HG03108 (cell line): ENCODE data around the gene CNTN6.

Experiments
- ATAC-seq: cut with Tn5 transposase; IDR thresholded peaks from one replicate; pipeline ENCODE4 v1.9.1; 2021; ENCODE audit warnings: moderate library complexity; ENCODE audit not compliant: unreplicated experiment

CNTN6 gene

GRCh38 chr3:1092771-1093170, at the start of gene CNTN6:
CNTN6 (plus strand) TSS chr3:1093024; CDS start chr3:1148009, 54,985 bp downstream.
- no peak for ATAC-seq

DNA sequence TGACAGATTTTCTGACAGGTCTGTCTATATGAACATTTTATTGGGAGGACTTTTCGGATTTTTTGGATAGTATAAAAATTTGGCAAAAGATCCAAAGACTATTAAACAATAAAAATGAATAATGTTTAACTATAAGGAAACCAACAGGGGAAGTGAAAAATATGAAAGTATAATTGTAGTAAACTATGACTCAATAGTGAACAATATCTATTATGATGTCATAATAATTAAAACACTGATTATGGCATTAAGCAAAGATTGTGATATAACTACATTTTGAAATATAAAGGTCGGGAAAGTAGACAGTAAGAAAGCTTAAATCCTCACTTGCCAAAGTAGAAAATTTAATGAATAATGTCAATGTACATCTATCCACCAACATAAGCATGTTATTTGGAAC, 44.3 kb upstream of the CNTN6 start:
- ATAC-seq = no peak

GRCh38 chr3:1055870-1056269, 37.0 kb upstream of the CNTN6 start:
- no peak for ATAC-seq

DNA sequence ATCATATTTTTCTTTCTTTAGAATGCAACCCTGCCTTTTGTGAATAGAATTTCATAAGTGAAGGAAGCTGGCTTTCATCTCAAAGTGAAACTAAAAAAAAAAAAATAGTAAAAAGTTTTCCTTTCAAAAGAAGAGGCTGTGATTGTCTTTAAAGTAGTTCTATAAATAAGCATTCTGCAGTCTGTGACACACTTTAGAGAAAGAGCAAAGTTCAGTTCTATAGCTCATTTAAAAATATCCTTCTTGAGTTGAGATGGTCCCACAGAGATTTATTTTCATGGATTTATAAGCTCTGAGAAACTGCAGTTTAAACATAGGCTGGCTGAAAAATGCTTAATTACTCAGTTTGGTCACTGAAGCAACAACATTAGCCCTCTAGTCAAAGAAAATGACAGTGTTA, 36.1 kb upstream of the CNTN6 start:
- ATAC-seq = no peak

- ATAC-seq = no peak
Measured at GRCh38 chr3:1057436-1057835, 35.4 kb upstream of the CNTN6 start.

DNA sequence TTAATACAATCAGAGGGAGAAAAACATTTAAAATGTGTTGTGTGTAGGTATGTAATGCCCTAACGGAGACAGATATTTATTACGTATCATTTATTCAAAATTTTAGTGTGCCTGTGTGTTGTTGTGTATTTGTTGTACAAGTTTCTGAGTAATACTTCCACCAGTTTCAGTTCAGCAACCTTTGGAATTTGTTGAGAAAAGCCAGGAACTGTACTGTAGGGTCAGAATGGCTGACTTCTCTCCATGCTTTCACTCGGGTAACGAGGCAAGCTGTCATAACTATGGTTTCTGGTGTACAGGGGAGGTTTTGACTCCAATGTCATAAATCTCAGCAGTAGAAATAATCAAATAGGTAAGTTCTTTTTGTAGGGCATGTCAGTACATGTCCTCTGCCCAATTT, 23.8 kb upstream of the CNTN6 start:
- no peak for ATAC-seq

GRCh38 chr3:1072041-1072440, 20.8 kb upstream of the CNTN6 start:
- ATAC-seq = no peak

GRCh38 chr3:1079662-1080061, 13.2 kb upstream of the CNTN6 start:
- no peak for ATAC-seq

DNA sequence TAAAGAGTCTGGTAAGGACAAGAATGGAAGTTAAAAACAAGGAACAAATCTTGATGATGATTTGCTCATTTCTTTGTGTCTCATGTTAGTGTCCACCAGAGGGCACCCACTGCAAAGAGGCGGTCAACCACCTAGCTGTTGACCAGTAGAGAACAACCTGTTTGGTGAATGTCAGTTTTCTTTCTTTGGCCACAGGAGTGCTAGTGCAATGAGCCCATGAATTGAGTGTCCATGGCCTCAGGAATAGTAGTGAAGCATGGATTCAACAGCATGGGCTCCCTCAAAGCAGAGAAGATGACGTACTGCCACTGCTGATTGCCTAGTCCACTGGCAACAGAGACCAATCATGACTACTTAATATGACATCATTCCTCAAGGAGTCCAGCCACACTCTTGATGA, 10.7 kb upstream of the CNTN6 start:
- no peak for ATAC-seq

DNA sequence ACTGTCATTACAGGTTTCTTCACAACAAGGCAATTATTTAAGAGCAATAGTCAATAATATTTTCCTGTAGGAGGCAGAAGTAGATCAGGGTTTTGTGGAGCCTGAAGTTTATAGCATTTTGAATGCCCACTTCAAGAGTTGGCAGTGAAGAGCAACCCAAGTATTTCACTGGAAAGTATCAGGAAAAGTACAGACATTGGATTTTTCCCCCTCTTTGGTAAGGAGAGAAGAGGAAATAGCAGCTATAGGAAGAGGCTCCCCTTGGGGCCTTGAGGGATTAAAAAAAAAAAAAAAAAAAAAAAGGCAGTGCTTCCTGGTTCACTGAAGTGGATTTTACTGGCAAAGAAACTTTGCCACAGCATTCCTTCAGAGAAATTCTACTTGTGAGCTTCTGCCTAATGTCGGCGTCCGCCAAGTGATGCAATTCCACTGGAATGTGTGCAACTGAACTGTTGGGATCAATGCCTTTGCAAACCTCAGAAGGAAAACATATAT, 5.7 kb upstream of the CNTN6 start:
- no peak for ATAC-seq

DNA sequence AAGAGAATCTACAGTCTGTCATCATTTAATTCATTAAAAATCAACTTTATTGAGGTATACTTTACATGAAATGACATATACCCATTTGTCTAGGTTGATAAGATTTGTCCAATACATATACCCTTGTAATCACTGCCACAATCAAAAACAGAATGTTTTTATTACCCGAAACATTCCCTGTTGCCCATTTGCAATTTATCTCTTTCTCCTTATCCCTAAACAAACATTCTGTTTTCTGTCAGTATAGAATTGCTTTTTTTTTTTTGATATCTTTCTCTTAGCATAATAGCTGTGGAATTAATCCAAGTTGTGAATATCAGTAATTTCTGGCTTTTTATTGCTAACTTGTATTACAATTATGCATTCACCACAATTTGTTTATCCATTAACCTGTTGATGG, 4.3 kb upstream of the CNTN6 start:
- no peak for ATAC-seq

DNA sequence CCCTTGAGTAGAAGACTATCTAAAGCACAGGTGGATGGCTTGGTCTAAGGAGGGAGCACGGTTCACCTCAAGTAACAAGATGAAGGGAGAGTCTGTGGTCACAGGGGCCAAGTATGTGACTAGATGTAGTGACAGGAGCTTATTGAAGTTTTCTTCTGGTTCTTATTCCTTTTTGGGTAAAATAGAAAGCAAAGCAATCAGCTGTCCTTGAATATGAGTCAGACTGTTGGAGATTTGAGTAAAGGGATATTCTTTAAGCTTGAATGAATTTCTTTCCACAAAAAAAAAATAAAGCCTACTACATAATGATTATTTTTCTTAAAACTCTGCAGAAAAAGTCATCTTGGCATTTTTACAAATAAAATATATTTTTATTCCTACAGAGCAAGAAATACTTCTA, 1.5 kb upstream of the CNTN6 start:
- ATAC-seq = no peak

DNA sequence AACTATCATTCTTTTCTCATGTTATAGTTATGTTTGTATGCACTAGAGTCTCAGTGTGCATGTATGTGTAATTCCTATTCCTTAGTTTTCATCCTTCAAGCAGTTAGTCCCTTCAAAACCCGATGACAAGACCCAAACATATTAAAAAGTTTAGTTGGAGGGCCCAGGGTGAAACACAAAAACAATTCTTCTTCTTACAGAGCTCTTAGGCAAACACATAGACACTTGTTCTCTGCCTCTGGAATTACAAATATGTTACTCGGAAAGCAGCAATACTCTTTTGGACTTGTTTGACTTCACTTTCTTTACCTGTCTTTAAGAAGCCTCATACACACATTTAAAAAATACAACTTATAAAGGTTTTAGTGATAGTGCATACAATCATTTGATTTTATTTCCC, 763 bp upstream of the CNTN6 start:
- no peak for ATAC-seq

DNA sequence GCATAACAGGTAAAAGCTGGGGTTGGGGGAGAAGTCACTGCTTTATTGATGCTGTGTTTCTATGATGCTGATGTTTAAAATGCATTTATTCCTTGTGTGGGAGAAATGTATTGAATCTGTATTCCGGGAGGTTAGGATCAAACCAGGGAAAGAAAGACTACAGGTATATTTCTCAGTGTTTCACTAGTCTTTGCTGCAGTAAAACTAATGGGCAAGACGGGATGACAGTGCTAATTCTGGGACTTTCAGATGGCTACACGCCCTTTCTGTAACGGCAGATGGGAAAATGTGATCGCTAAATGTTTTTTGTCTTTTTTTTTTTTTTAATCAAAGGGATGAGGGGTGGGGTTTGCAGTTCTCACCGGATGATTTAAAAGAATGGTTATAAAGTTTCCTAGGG, 393 bp downstream of the CNTN6 start:
- no peak for ATAC-seq

DNA sequence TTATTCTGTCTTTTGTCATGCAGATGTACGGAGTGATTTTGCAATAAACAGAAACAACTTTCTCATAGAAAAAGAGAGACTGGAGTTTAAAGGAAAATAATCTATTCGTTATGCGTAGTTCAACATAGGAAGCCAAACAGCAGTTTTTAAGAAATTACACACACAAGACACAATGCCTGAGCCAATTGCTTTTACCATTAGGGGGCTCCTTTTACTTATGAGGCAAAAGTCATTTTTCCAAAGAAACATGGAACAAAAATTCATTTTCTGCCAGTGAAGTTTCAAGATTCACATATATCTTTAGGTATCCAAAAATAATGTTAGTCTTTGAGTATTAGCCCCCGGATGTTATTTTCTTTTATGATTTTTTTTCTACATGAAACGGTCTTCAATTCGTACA, 10.7 kb downstream of the CNTN6 start:
- no peak for ATAC-seq

DNA sequence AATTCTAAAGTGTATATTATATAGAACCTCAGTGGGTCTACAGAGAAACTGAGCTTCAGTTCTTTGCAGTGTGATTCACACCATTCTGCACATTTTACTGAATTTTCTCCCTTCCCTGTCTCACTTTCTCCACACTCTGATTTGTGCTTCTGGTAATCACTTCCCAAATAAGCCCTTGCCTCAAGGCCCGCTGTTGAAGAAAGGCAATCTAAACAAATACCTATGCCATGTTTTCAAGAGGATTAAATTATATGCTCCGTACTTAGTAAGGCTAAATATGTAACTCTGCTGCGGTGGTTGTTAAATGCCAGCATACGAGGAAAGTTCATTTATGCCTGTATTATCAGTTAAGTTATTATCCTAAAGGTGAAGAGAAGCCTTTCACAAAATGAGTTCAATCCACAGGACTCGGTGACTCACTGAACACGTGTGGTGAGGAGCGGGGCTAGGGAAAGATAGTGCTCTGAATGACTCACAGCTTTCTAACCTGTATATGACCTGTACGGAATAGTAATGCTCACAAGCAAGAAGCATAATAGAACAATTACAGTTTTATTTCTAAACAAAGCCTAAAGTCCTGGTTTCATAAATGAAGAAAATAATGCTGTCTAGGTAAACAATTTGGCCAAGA, 25.1 kb downstream of the CNTN6 start:
- ATAC-seq = no peak

GRCh38 chr3:1131166-1131565, 38.3 kb downstream of the CNTN6 start:
- no peak for ATAC-seq

- no peak for ATAC-seq
Measured at GRCh38 chr3:1135194-1135593, 42.4 kb downstream of the CNTN6 start.

- ATAC-seq = no peak
Measured at GRCh38 chr3:1138036-1138435, 45.2 kb downstream of the CNTN6 start.

DNA sequence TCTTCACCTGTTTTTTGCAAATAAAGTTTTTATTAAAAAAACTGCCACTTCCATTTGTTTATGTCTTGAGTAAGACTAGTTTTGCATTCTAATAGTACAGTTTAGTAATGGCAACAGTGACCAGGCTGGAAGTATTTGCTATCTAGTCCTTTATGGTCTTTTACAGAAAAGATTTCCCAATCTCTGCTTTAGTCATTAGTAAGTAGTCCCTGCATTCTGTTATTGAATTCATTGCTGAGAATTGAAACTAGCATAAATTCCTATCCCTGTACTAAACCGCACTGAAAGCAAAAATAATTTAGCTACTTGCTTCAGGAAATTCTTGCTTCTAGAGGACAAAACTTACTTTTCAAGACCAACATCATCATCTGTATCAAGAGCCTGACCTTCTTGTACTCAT, 46.2 kb downstream of the CNTN6 start:
- ATAC-seq = no peak

- no peak for ATAC-seq
Measured at GRCh38 chr3:1147326-1147725, 54.5 kb downstream of the CNTN6 start.

GRCh38 chr3:1147819-1148218, 55.0 kb downstream of the CNTN6 start:
- no peak for ATAC-seq

- no peak for ATAC-seq
Measured at GRCh38 chr3:1164101-1164500, 71.3 kb downstream of the CNTN6 start.
